Colonic mucosa (tissue), 4 donors: ENCODE data around the gene KIF5B. TPM values are rescaled to one million over a fixed set of nuclear protein-coding genes. Genes with fewer than 3 reads are reported as not detected.

ENCODE experiments used
- DNase-seq: peaks from one replicate; pipeline ENCODE4 v3.0.0-alpha.2; 2020
- H3K27ac ChIP-seq: fragments of 200-600 bp; one replicate; pipeline ENCODE4 v1.8.0; 2021
- H3K27me3 ChIP-seq: fragments of 200-600 bp; one replicate; pipeline ENCODE4 v1.8.0; 2021
- H3K36me3 ChIP-seq: fragments of 200-600 bp; one replicate; pipeline ENCODE4 v1.8.0; 2021
- H3K4me1 ChIP-seq: fragments of 200-600 bp; one replicate; pipeline ENCODE4 v1.8.0; 2021; ENCODE audit warnings: mild to moderate bottlenecking
- H3K4me3 ChIP-seq: fragments of 200-600 bp; one replicate; pipeline ENCODE4 v1.8.0; 2021
- H3K9ac ChIP-seq, 2 donors: one replicate each; pipeline ENCODE4 v1.7.0; 2013; ENCODE audit warnings: control low read depth in 2 of 2, low read depth in 2 of 2, low read length in 2 of 2
- H3K9me3 ChIP-seq: fragments of 200-600 bp; one replicate; pipeline ENCODE4 v1.8.0; 2021
- intact Hi-C: fragments of 100-400 bp; cut with DNase I; formaldehyde crosslinking; loops from one replicate; pipeline ENCODE4 v1.14.1; 2022
- total RNA-seq, 2 donors: library from RNA; stranded (reverse); fragmentation: NEBNext Ultra II Directional in 1 of 2; extraction: Animal tissue kit (Norgen Biotek cat#: 25700) in 1 of 2; gene quantifications; one replicate each; pipeline ENCODE4 v1.2.1, GENCODE V29; 2021
- TF ChIP-seq, protein P1 (sequence below): fragments of 200-600 bp; IDR thresholded peaks from one replicate; pipeline ENCODE4 v1.8.0; 2022; ENCODE audit warnings: antibody characterized with exemption, mild to moderate bottlenecking
- donor health status: healthy.
- donor health status: DM: no; HTN: no; CAD: no.
- donor health status: DM: no; HTN: no; CAD: no.

The KIF5B gene
- total RNA-seq, 2 donors from 2014 or later: 119 to 153 TPM

DNA sequence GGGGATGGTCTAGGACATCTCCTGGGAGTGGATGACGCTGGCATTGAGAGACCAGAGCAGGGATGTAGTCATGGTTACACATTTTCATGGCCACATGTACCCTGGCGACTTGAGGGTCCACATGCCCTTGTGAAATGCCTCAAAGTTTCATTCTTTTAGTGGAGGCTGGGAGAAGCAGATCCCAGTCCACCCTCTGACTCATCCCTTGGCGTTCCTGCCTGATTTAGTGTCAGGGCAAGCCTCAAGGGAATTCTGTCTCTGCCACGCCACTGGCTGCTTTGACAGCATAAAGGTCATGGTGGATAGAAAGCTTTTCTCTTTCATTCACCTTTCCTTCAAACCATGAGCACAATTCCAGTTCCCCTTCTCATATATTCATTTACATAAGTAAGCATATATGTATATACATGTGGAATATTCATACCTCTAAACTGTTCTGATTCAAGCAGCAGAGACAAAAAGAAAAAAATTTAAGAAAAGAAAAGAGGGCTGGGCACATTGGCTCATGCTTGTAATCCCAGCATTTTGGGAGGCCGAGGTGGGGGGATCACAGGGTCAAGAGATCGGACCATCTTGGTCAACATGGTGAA is 21.8 kb upstream of the KIF5B start:
- TF ChIP-seq, protein P1, sequence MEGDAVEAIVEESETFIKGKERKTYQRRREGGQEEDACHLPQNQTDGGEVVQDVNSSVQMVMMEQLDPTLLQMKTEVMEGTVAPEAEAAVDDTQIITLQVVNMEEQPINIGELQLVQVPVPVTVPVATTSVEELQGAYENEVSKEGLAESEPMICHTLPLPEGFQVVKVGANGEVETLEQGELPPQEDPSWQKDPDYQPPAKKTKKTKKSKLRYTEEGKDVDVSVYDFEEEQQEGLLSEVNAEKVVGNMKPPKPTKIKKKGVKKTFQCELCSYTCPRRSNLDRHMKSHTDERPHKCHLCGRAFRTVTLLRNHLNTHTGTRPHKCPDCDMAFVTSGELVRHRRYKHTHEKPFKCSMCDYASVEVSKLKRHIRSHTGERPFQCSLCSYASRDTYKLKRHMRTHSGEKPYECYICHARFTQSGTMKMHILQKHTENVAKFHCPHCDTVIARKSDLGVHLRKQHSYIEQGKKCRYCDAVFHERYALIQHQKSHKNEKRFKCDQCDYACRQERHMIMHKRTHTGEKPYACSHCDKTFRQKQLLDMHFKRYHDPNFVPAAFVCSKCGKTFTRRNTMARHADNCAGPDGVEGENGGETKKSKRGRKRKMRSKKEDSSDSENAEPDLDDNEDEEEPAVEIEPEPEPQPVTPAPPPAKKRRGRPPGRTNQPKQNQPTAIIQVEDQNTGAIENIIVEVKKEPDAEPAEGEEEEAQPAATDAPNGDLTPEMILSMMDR: no peak
- Histone ChIP-seq H3K9me3 (no peaks in the 10 kb centered on the region), H3K36me3 (no peaks in the 10 kb centered on the region), H3K27ac (no peak overlapping the region), H3K9ac (no peak overlapping the region), H3K27me3 (no peaks in the 10 kb centered on the region), H3K4me1 (no peaks in the 10 kb centered on the region), H3K4me3 (no peak overlapping the region)
- intact Hi-C loops: no loop called here
- no peak for DNase-seq

DNA sequence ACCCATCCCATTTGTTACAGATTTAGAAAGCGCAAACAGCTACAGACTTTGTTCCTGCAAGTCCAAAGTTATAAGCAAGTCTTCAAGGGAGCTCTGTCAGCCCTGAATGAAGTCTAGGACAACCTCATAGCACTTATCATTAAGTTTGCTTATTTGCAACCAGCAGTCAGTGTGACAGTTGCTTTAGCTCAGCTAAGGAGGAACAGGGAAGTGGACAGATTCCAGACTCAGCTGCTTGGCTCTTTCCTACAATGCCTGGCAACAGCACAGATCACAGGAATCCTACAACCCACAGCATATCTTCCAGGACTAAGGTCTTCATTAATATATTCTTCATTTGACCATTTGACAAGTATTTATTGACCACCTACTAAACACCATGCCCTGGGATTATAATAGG is 17.4 kb upstream of the KIF5B start:
- intact Hi-C loops: no loop called here
- DNase-seq: no peak
- H3K36me3 ChIP-seq: no peaks in the 10 kb centered on the region
- TF ChIP-seq, protein P1: no peak
- no peak overlapping the region for H3K4me3 ChIP-seq
- no peaks in the 10 kb centered on the region for H3K27me3 ChIP-seq
- H3K9ac ChIP-seq: no peak overlapping the region
- H3K27ac ChIP-seq: no peak overlapping the region
- no peaks in the 10 kb centered on the region for H3K4me1 ChIP-seq
- no peaks in the 10 kb centered on the region for H3K9me3 ChIP-seq

DNA sequence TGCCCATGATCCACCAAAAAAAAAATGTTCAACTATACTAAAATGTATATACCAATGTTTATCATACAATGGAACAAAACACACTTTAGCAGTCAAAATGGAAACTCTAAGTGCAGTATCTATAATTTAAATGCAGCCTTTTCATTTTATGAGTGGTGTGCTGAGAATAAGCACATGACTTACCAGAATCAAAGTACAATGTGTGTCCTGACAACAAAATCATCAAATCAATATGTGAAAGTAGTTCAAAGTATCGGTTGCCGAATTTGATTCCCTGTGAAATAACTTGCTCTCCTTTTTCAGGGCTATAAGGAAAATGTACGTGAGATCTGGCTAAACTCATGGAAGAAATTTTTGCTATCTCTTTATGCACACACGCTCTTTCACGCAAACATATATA is 16.9 kb upstream of the KIF5B start:
- no peak overlapping the region for H3K4me3 ChIP-seq
- no peaks in the 10 kb centered on the region for H3K36me3 ChIP-seq
- H3K9me3 ChIP-seq: no peaks in the 10 kb centered on the region
- H3K27me3 ChIP-seq: no peaks in the 10 kb centered on the region
- H3K4me1 ChIP-seq: no peaks in the 10 kb centered on the region
- intact Hi-C loops: no loop called here
- no peak overlapping the region for H3K27ac ChIP-seq
- H3K9ac ChIP-seq: no peak overlapping the region
- TF ChIP-seq, protein P1: no peak
- DNase-seq: no peak

DNA sequence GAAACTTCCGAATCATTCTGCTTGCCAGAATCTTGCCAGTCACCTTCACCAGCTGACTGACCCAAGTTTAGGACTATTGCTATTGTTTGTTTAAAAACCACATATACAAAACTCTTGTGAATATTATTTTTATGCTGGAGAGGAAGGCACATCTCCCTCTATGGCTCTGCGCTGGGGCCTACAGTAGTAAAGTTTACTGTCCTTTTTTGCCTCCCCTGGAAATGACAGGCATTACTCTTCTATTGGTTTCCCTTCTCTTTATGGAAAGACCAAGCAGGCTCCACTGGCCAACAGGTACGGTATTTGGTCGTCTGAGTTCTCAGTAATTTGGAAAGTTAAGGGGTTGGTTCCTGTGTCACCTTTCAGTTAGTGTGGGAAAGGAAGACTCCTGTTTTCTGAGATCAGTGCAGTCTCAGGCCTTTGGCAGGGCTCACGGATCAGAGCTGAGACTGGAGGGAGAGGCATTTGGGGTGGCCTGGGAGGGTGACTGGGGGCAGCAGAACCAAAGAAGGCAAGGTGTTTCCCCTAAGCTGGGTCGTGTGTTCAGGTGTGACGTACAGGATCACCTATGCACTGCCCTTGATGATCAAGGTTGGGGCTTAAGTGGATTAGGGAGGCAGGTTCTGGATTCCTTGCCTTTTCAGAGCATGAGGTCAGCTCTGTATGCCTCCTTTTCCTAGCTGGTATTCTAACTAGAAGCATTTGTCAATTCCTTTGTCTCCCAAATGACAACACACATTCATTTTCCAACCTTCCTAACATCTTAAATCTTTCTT is 16.0 kb upstream of the KIF5B start:
- Histone ChIP-seq H3K4me3 (no peak overlapping the region), H3K36me3 (no peaks in the 10 kb centered on the region), H3K27me3 (no peaks in the 10 kb centered on the region), H3K9ac (no peak overlapping the region), H3K27ac (no peak overlapping the region), H3K4me1 (no peaks in the 10 kb centered on the region), H3K9me3 (no peaks in the 10 kb centered on the region)
- intact Hi-C loops: no loop called here
- TF ChIP-seq, protein P1: no peak
- no peak for DNase-seq

DNA sequence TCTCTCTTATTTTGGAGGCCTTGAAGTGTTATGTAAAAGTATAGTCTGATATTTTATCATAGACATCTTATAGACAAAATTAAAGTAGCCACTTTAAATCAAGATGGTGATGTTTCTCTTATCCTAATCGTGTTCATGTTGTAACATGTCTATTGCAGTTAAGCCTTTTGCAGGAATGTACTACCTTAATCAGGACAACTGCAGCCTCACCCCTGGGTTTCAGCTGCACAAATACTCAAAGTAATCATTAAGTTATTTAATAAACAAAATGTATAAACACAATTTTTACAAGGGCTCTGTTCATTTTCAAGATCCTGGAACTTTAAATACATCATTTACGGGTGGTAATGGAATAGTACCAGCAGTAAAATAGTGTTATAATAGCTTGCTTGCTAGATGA is 14.4 kb upstream of the KIF5B start:
- no peak overlapping the region for H3K4me3 ChIP-seq
- intact Hi-C loops: no loop called here
- no peak for DNase-seq
- TF ChIP-seq, protein P1: no peak
- no peaks in the 10 kb centered on the region for H3K27me3 ChIP-seq
- no peaks in the 10 kb centered on the region for H3K36me3 ChIP-seq
- H3K9me3 ChIP-seq: no peaks in the 10 kb centered on the region
- no peak overlapping the region for H3K9ac ChIP-seq
- H3K4me1 ChIP-seq: no peaks in the 10 kb centered on the region
- H3K27ac ChIP-seq: no peak overlapping the region
